ENCODE data around the gene TENM4. TPM values are rescaled to one million over a fixed set of nuclear protein-coding genes. Genes with fewer than 3 reads are reported as not detected.

Gene TENM4
- total RNA-seq, 1 donor from 2014 or later: 117 TPM

GRCh38 chr11:79342236-79342635, 98.6 kb downstream of the TENM4 start:
- H3K36me3 Mint-ChIP-seq (ENCODE audit: insufficient read depth): no peaks in the 10 kb centered on the region
- no peak overlapping the region for H3K4me3 Mint-ChIP-seq (ENCODE audit: low read depth)
- TF ChIP-seq, protein P1, sequence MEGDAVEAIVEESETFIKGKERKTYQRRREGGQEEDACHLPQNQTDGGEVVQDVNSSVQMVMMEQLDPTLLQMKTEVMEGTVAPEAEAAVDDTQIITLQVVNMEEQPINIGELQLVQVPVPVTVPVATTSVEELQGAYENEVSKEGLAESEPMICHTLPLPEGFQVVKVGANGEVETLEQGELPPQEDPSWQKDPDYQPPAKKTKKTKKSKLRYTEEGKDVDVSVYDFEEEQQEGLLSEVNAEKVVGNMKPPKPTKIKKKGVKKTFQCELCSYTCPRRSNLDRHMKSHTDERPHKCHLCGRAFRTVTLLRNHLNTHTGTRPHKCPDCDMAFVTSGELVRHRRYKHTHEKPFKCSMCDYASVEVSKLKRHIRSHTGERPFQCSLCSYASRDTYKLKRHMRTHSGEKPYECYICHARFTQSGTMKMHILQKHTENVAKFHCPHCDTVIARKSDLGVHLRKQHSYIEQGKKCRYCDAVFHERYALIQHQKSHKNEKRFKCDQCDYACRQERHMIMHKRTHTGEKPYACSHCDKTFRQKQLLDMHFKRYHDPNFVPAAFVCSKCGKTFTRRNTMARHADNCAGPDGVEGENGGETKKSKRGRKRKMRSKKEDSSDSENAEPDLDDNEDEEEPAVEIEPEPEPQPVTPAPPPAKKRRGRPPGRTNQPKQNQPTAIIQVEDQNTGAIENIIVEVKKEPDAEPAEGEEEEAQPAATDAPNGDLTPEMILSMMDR (IDR thresholded peaks at IDR 0.05; ENCODE audit: unreplicated experiment): no peak
- no peak for DNase-seq (ENCODE audit: low spot score, unreplicated experiment)
- H3K4me1 Mint-ChIP-seq (ENCODE audit: low read depth): peaks cover 2% of the 10 kb centered on the region
- no peaks in the 10 kb centered on the region for H3K9me3 Mint-ChIP-seq (ENCODE audit: low read depth)
- no peaks in the 10 kb centered on the region for H3K27me3 Mint-ChIP-seq
- no peak overlapping the region for H3K27ac Mint-ChIP-seq

GRCh38 chr11:79340535-79340934, 100.3 kb downstream of the TENM4 start:
- no peak for DNase-seq (ENCODE audit: low spot score, unreplicated experiment)
- H3K9me3 Mint-ChIP-seq (ENCODE audit: low read depth): no peaks in the 10 kb centered on the region
- peaks cover 2% of the 10 kb centered on the region for H3K4me1 Mint-ChIP-seq (ENCODE audit: low read depth)
- no peaks in the 10 kb centered on the region for H3K27me3 Mint-ChIP-seq
- H3K4me3 Mint-ChIP-seq (ENCODE audit: low read depth): no peak overlapping the region
- no peaks in the 10 kb centered on the region for H3K36me3 Mint-ChIP-seq (ENCODE audit: insufficient read depth)
- no peak overlapping the region for H3K27ac Mint-ChIP-seq
- TF ChIP-seq, protein P1 (IDR thresholded peaks at IDR 0.05; ENCODE audit: unreplicated experiment): no peak

DNA sequence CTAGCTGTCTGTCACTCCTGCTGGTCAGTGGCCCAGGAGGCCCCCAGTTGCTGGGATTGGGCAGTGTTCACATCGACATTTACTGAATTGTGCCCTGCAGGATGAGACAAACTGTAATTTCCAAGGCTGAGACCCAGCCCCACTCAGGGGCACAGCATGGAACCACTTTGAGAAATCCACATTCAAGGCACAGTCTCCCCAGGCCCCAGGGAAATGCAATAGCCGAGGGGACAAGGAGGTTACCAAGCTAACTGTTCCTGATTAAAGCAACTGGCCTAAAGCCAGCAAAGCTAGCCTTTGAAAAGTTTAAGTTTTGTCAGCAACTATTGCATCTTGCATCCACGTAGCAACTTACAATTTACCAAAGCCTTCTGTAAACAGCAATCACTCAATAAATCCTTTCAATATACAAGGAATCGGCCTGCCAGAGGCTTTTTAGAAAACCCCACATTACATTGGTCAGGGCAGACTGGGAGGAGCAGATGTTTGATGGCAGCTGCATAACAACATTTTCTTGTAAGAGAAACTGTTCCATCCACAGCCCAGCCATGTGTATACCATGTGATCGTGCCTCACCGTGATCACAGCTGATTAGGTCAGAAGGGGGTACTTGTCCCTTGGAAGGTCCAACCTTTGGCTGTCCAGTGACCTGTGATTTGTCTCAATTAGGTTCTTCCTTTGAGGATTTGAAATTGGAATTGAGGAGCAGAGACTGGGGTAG, 103.9 kb downstream of the TENM4 start:
- no peaks in the 10 kb centered on the region for H3K36me3 Mint-ChIP-seq (ENCODE audit: insufficient read depth)
- H3K27ac Mint-ChIP-seq: no peak overlapping the region
- no peaks in the 10 kb centered on the region for H3K27me3 Mint-ChIP-seq
- peaks cover 6% of the 10 kb centered on the region for H3K4me1 Mint-ChIP-seq (ENCODE audit: low read depth)
- H3K4me3 Mint-ChIP-seq (ENCODE audit: low read depth): no peak overlapping the region
- DNase-seq (ENCODE audit: low spot score, unreplicated experiment): no peak
- TF ChIP-seq, protein P1 (IDR thresholded peaks at IDR 0.05; ENCODE audit: unreplicated experiment): no peak
- no peaks in the 10 kb centered on the region for H3K9me3 Mint-ChIP-seq (ENCODE audit: low read depth)

DNA sequence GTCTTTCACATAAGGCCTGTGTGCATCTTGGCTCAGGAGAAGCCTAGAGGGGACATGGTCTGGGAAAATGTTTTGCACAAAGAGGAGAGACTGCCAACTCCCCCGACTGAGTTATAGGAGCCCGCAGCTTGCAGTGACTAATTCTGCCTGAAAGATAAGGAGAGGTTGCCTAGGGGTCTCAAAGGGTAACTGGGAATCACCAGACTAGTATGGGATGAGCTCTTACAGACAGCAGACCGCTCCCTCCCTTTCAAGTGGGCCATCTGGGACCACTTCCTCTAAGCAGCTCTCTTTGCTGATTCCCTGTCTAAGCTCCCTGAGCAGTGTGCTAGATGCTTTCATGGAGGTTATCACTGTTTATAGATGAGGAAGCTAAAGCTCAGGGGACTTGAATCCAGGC, 105.1 kb downstream of the TENM4 start:
- H3K36me3 Mint-ChIP-seq (ENCODE audit: insufficient read depth): no peaks in the 10 kb centered on the region
- no peaks in the 10 kb centered on the region for H3K27me3 Mint-ChIP-seq
- H3K4me1 Mint-ChIP-seq (ENCODE audit: low read depth): peaks cover 16% of the 10 kb centered on the region
- no peak for DNase-seq (ENCODE audit: low spot score, unreplicated experiment)
- TF ChIP-seq, protein P1 (IDR thresholded peaks at IDR 0.05; ENCODE audit: unreplicated experiment): no peak
- no peak overlapping the region for H3K4me3 Mint-ChIP-seq (ENCODE audit: low read depth)
- no peak overlapping the region for H3K27ac Mint-ChIP-seq
- no peaks in the 10 kb centered on the region for H3K9me3 Mint-ChIP-seq (ENCODE audit: low read depth)

GRCh38 chr11:79333355-79333754, 107.5 kb downstream of the TENM4 start:
- Mint-ChIP-seq H3K27me3 (no peaks in the 10 kb centered on the region), H3K27ac (no peak overlapping the region), H3K9me3 (ENCODE audit: low read depth) (no peaks in the 10 kb centered on the region), H3K4me3 (ENCODE audit: low read depth) (no peak overlapping the region), H3K36me3 (ENCODE audit: insufficient read depth) (no peaks in the 10 kb centered on the region), H3K4me1 (ENCODE audit: low read depth) (peaks cover 16% of the 10 kb centered on the region)
- DNase-seq (ENCODE audit: low spot score, unreplicated experiment): no peak
- TF ChIP-seq, protein P1 (IDR thresholded peaks at IDR 0.05; ENCODE audit: unreplicated experiment): no peak

All from progenitor cell of endocrine pancreas (in vitro differentiated cells).